D341Med (cell line): Measurements from ENCODE around the gene PRCP.
"Not testable (repeated sequence)": the region's sequence is repeated elsewhere in the genome, so short reads cannot be mapped to it uniquely, and the experiment has no call there.

ENCODE experiments used
- DNase-seq: peaks from one replicate; pipeline ENCODE4 v3.0.0; 2012; ENCODE audit warnings: low spot score

The PRCP gene

DNA sequence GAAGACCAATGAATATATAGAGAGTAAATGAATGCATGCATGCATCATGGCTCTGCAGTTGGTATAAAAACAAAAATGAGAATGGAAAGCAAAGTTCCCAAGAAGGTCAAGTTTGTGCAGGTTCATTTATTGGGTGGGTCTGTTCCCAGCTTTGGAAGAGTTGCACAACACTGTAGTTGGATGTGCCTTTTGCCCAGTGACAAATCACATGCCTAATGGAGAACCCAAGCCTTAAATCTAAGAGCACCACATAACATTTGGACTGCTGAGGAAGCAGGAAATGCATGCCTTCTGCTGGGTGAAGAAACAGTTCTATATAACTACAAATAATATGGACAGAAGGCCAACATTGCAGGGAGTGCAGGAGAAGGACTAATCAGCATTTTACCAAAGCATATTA lies 30.6 kb downstream of the PRCP start:
- no peak for DNase-seq

DNA sequence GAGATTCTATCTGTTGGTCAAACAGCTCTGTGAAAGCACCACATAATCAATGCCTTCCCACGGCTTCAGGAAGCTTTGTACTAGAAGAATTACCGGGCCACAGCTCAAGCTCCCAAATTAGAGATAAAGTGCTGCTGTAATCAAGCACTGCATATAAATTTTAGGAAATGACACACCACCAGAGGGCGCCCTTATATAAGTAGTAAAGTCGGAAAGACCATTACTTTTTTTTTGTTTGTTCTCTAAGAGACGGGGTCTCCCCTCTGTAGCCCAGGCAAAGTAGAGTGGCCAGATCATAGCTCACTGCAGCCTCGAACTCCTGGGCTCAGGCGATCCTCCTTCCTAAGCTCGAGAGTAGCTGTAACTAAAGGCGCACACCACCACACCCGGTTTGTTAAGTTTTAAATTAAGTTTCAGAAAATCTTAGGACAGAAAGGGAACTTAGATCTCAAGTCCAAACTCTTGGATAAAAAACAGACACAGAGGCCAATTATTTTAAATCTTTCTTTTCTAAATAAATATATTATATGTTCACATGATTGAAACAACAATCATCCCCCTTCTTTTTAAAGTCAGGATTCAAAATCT lies 32.6 kb downstream of the PRCP start:
- DNase-seq, result peak; percentile 59

DNA sequence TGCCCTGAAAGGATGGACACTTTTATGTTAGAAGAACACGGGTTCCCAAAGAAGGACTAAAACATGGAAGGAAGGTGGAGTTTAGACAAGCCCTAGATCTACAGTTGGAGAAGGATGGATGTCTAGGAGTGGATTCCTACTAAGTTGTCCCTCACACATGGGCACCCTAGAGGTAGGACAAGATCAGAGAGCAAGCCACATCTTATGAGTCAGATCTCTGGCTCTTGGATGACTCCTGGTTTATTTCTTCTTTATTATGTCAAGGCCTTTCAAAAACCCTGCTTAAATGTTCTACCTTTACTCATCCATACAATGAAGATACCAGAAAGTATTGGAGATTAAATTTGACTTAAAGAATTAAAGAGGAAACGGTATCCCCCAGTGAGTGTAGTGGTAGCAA lies 34.4 kb downstream of the PRCP start:
- DNase-seq, result no peak

DNA sequence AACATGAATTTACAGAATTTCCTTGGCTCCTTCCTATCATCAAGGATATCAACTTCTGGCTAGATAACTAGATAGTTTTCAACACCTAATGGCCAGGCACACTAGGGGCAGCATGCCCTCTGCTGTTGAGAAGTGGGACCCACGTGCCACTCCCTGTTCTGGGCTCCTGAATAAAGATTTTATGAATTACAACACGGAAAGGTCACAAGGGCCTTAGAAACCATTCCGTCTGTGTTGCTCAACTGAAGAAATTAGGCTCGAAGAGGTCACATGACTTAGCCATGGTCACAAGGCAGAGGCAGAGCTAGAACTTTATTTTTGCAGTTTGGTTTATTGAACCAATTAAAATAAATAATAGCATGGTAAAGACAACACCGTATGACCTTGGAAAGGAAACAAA lies 36.0 kb downstream of the PRCP start:
- peak; percentile 75 for DNase-seq

DNA sequence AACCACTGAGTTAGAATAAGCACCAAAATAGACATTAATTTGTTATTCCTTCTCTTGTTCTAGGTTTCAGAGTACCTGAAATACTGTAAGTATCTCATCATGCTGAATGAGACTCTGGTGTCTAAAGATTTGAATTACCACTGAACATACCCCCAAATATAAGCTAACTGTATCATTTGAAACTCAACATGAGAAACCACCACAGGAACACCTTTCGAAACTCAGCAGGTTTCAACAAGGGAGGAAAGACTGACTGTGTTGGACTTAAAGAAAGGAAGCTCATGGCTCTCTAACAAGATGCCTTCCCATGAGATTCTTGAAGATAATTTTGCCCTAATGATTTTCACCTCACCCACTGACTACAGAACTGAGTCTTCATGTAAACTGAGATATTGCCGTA lies 37.0 kb downstream of the PRCP start:
- no peak for DNase-seq

DNA sequence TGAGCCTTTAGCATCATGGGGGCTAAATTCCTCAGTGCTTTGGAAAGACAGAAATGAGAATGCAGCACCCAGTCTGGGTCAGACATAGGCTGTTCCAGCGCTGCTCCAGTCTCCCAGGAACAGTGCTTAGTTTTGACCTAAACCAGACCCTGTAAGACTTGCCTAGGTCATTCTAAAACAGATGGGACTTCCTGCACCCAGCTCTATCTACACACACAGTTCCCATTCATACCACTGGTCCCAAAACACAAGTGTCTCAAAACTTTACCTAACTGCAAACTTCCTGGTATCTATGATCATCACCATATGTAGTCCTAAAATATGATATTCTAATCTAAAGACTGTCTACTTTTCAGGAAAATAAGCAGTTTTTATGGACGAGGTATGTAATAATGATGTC lies 37.9 kb downstream of the PRCP start:
- no peak for DNase-seq

DNA sequence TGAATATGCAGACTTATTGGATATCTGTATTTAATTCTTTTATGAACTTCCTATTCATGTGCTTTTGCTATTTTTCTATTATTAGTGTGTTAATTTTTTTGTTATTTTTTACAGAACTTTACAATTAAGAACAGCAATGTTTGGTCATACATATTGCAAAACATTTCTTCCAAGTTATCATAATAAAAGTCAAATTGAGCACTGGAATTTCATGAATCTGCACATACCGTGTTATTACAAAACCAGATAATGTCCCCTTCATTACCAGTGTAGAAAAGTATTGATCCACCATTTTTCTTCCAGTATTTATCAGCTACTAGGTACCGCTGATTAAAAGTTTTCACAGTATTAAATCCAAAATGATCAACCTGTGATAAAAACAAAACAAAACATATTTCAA lies 40.5 kb downstream of the PRCP start:
- DNase-seq, result no peak

DNA sequence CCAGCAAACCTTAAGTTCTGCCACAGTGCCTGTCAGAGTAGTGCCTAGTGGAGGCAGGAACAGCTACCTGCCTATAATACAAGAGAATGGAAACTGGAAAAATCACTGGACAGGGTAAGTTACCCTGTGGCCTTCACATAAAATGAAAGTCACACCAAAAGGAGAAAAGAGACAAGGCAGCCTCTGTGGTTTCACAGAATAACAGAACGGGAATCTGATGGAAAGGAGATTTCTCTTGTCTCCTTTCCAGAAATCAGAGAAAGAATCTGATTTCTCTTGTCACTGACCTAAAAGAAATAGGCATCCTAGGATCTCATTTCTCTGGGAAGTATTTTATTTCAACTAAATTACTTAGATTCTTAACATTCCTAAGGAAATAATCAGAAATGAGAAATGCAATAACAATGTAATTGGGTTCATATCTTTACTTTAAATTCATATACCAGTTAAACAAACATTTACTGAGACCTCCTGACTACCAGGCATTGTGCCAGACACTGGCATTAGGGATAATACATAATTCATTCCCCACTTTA lies 41.6 kb downstream of the PRCP start:
- no peak for DNase-seq

DNA sequence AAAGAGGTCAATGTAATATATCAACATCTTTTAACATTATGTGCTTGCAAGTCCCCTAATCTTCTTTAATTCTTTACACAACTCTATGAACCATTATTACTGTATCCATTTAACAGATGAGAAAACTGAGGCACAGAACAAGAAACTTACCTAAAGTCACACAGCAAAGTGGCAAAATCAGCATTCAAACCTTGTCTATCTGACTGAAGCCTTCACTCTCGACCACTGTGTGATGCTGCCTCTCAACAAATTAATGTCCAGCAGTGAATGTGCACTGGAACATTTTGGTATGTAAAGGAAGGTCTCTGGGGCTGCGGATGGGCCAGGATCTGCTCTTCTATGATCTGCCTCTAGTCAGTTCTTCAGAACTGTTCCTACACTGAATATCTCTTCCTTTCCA lies 42.1 kb downstream of the PRCP start:
- no peak for DNase-seq

DNA sequence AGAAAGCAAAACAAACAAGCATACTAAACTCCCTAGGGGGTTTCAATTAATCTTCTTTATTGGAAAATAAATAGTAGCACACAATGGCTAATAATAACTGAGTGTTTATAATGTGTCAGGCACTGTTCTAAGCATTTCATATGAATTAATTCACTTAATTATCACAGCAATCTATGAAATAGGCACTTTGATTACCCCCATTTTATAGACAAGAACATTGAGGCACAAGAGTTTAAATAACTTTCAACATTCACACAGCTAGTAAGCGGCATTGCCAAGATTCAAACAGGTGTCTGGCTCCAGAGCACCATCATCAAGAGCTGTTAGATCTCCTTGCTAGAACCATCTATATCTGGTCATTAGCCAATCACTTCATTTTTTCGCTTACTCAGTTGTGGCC lies 43.1 kb downstream of the PRCP start:
- DNase-seq, result no peak

DNA sequence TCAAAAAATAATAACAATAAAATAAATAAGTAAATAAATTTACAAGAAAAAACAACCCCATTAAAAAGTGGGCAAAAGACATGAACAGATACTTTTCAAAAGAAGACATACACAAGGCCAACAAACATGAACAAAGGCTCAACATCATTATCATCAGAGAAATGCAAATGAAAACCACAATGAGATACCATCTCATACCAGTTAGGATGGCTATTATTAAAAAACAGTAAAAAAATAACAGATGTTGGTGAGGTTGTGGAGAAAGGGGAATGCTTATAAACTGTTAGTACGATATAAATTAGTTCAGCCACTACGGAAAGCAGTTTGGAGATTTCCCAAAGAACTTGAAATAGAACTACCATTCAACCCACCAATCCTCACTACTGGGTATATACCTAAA lies 44.6 kb downstream of the PRCP start:
- no peak for DNase-seq

DNA sequence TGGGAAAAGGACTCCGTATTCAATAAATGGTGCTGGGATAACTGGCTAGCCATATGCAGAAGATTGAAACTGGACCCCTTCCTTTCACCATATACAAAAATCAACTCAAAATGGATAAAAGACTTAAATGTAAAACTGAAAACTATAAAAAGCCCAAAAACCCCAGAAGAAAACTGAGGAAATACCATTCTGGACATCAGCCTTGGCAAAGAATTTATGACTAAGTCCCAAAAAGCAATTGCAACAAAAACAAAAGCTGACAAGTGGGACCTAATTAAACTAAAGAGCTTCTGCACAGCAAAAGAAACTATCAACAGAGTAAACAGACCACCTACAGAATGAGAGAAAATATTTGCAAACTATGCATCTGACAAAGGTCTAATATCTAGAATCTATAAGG lies 45.3 kb downstream of the PRCP start:
- not testable (repeated sequence) for DNase-seq

DNA sequence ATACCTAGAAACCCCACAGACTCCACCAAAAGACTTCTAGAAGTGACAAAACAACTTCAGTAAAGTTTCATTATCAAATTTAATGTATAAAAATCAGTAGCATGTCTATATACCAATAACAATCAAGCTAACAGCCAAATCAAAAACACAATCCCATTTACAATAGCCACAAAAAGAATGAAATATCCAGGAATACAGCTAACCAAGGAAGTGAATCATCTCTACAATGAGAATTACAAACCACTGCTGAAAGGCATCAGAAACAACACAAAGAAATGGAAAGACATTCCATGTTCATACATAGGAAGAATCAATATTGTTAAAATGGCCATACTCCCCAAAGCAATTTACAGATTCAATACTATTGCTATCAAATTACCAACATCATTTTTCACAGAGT lies 46.0 kb downstream of the PRCP start:
- DNase-seq, result no peak

DNA sequence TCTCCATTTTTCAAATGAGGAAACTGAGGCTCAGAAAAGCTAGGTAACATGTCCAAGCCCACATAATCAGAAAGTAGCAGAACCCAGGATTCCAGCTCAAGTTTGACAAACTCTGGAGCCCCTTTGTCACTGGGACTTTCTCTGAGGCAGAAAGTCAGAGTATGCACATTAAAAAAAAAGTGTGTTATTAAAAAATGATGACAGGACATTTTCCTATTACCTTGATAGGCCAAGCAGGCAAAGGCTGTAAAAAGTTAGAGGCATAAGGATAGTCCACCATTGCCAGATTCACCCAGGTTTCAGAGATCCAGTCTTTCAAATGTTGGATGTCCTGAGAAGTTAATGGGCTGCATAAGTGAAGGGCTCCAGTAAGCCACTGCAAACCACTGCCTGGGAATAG lies 51.4 kb downstream of the PRCP start:
- DNase-seq, result no peak

DNA sequence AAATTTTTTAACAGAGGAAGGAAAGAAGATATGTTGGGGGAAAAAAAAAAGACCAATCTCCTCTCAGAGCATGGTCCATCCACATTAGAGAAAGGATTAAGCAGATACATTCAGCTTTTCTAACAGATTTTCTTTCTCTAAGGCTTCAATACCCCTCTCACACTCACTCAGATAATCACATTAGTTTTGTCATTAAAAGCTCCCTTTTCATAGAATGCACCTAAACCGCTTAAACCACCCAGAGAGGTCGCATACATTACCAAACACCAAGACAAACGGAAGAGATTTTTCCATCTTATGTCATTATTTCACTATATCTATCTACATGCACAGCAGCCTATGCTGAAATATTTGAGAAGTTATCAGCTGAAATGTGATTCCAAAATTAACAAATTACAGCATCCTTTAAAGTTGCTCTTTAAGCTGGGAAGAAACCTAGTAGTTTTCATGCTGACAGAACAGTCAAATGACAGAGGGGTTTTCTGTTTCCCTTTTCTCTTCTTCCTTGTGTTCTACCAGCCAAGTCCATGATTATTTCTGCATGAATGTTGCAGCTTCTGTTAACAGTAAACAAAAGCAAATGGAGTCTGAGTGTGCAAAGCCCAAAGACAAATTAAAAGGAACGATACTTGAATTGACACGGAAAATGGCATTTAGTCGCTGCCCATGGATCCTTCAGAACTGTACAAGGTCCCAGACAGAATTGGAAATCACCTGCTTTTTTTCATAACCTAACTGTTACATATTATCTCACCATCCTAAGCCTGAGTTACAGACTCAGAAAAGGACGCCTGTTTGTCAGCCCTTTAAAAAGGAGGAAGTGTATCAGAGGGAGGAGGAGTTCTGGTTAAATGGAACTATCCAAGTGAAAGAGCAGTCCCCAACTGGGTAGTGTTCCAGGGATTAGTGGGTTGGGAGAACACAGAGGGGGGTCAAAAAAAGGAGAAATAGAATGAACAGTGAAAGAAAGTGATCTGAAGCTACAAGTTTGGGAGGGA lies 54.6 kb downstream of the PRCP start:
- no peak for DNase-seq

DNA sequence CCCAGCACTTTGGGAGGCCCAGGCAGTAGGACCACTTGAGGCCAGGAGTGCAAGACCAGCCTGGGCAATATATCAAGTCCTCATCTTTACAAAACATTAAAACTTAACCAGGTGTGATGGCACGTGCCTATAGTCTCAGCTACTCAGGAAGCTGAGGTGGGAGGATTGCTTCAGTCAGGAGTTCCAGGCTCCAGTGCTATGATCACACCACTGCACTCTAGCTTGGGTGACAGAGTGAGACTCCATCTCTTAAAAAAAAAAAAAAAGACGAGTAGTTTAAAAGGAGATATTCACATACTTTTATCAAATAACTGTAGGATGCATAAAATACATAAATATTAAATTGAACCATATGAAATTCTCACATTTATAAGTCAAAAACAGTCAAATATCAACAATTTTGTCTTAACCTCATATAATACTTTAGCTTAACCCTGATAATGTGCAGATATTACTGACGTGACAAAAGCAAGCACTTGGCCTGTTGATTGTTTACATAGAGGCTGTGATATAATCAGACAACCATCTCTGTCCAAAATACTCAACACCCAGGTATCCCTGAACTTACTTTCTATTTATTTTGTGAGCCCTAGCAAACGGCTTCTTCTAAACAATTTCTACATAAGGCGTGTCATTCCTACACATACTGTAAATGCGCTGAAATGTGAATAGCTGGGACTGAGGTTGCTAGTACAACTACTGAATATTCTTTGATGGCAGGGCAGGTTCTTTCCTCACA lies 57.0 kb downstream of the PRCP start:
- DNase-seq, result no peak

DNA sequence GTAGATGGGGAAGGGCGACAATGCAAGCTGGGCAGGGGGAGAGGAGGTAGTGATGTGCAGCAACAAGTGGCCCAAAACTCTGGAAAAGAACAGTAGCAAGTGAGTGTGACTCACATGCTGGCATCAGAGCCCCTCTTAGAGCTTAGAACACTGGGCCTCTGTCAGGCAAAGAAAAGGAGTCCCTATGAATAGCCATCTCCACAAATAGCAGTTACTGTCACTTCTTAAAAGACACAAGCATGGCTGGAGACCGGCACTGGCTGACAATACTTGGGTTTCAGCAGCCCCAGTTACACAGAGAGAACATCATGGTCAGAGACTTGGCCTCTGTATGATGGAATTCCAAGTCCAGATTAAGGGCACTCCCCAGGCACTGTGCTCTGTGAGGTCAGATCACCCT lies 58.2 kb downstream of the PRCP start:
- DNase-seq, result no peak

DNA sequence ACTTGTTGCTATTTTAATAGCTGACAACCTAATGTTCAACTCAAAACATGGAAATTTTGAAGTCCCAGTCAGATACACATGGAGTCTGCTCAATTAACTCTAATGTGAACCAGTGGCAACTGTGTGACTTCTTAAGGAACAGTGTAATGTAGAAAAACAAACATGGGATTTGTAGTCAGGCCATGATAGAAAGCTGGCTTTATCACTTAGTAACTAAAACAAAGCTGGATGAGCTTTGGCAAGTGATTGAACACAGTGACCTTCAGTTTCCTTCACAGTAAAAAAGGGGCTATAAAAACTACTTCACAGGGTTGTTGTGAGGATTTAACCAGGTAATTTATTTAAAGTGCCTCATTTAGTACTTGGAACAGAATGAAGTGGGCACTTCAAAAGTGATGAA lies 62.6 kb downstream of the PRCP start:
- DNase-seq, result no peak

DNA sequence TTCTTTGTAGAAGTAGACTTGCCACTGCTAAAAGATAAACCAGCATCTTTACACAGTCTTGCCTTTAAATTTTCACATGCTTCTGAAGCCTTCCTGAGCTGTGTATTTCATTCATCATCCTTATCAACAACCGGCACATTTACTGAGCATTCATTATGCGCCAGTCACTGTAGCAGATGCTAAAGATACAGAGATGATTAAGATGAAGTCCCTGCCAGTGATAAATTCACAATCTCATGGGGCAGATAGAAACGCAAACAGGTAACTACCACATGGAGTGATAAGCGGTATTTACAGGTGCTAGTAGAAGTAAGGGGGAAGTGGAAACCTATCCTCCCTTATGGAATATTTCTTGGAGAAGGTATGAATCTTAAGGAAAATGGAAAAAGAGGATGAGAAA lies 67.2 kb downstream of the PRCP start:
- DNase-seq, result no peak

DNA sequence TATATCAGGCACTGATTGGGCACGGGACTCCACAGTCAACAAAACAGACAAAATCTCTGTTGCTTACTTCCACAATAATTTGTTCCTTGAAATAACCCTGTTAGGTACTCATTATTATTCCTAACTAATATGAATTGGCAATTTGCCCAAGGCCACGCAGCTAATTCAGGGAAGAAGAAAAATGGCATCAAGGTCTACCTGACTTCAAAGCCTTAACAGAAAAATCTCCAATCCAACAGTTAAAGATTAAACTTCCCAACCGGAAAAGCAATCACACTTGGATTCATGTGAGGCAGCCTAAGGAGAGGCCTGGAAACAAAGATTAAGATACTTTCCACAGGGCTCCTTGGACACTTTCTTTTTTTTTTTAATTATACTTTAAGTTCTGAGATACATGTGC lies 68.9 kb downstream of the PRCP start:
- DNase-seq, result no peak

DNA sequence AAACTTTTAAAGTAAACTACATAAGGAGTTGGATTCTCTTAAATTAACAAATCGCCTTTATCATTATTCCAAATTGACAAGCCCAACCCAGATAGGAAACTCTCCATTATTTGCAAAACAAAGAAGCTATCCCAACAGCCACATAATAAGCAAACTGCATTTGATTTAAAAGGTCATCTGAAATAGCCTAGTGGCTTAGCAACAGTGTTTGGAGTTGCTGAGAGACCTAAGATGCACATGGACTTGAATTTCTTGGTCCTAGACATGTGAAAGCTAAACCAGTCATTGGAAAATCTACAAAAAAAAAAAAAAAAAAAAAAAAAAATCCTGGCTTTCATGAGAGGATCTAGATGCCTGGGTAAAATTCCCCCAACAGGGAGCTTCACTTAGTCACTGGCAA lies 69.5 kb downstream of the PRCP start:
- DNase-seq, result no peak

DNA sequence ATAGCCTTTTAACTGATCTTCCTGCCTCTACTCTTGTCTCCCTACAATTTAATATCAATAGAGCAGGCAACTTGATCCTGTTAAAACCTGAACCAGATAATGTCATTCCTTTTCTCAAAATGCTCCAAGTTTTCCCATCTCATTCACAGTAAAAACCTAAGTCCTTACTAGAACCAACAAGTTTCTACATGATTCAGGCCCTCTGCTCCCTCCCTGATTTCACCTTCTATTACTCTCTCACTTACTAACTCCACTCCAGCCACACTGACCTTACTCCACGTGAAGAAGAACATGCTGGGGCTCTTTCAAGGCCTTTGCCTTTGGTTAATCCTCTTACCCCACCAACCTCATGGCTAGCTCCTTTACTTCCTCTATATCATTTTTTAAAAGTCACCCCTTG lies 71.1 kb downstream of the PRCP start:
- DNase-seq, result no peak

DNA sequence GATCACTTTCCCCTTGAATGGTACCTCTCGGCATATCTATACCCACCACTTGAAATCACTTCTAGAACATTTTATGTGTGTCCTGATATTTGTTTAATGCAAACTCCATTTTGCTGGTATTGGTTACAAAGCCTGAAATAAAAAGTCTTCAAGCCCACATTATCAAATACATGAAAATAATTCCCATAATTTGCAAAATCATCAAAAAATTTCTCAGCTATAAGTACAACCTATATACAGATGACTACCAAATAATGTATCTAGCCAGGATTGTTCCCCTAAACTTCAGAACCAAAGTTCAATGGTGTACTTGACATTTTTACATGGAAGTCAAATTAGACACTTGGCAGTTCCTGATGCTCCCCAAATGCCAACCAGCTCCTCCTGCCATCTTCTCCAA lies 71.8 kb downstream of the PRCP start:
- DNase-seq, result no peak
